Lung microvascular endothelial cell (primary cell): Measurements from ENCODE around the gene ADAT3. TPM values are rescaled to one million over a fixed set of nuclear protein-coding genes. Genes with fewer than 3 reads are reported as not detected.
A peak's percentile ranks its signal among the peaks of the same experiment; 100 is the strongest.

Source experiments
- DNase-seq, 2 donors: peaks; one replicate each; pipeline versions ENCODE4 v3.0.0 to v3.0.0-alpha.2; 2010; ENCODE audit warnings: low read depth in 2 of 2
- total RNA-seq: library from RNA; depleted of rRNA; stranded (reverse); fragments of >200 nt; gene quantifications from 2 replicates; pipeline ENCODE4 v1.2.1, GENCODE V29; 2014

The ADAT3 gene
- total RNA-seq, 1 donor from 2014 or later = 3.0 TPM

- no peak for DNase-seq
Measured at GRCh38 chr19:1912760-1913505, 7.7 kb downstream of the ADAT3 start.

GRCh38 chr19:1913781-1914577 lies 8.8 kb downstream of the ADAT3 start:
- DNase-seq = no peak

GRCh38 chr19:1914826-1915341 lies 9.7 kb downstream of the ADAT3 start:
- DNase-seq = no peak

GRCh38 chr19:1917146-1917545 lies 11.9 kb downstream of the ADAT3 start:
- DNase-seq = no peak

- no peak for DNase-seq
Measured at GRCh38 chr19:1917926-1918325, 12.7 kb downstream of the ADAT3 start.

- DNase-seq = no peak
Measured at GRCh38 chr19:1918975-1919374, 13.8 kb downstream of the ADAT3 start.

DNA sequence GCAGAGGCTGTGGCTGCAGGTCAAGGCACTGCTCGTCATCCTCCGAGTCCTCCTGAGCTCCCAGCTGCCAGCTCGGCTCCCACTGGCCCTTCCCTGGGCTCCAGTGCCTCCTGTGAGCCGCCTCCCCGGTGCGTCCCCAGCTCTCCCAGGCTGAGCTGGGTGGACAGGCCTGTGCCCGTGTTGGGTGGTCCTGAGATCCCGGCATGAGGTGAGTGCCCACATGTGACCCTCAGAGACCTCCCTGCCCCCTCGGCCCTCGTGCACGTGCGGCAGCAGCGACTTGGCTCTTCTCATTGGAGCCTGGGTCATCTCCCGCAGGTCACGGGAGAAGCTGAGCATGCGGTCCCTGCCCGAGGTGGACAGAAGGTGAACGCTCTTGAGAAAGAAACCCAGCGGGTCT lies 15.4 kb downstream of the ADAT3 start:
- no peak for DNase-seq

GRCh38 chr19:1921326-1921725 lies 16.1 kb downstream of the ADAT3 start:
- no peak for DNase-seq

GRCh38 chr19:1921825-1922224 lies 16.6 kb downstream of the ADAT3 start:
- DNase-seq = no peak

- no peak for DNase-seq
Measured at GRCh38 chr19:1922803-1923202, 17.6 kb downstream of the ADAT3 start.

- no peak for DNase-seq
Measured at GRCh38 chr19:1923319-1923718, 18.1 kb downstream of the ADAT3 start.

DNA sequence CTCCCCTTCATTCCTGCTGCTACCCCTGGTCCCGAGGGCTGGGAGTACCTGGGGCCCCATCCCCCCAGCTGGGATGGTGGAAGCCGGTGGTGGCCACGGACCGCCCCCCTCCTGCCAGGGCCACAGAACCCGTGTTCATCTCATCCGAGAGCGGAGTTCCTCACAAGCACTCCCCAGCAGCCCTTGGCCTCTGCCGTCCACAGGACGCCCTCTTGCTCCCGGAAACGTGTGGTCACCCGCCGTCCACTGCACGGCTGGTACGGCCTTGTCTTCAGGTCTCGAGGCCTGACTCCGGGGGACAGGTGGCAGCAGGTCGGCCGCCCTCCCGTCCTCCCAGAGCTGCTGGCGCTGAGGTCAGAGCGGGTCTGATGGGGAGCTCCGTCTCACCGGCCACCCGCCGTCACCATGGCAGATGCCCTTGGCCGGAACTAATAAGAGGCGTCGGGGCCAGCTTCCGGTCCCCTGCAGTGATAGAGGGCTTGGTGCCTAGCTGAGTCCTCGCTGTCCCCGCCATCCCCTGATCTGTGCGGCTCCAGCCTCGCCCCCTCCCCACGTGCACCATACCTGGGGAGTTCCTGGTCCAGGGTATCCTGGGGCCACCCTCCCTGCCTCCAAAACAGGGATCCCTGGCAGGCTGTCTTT lies 19.2 kb downstream of the ADAT3 start:
- no peak for DNase-seq

DNA sequence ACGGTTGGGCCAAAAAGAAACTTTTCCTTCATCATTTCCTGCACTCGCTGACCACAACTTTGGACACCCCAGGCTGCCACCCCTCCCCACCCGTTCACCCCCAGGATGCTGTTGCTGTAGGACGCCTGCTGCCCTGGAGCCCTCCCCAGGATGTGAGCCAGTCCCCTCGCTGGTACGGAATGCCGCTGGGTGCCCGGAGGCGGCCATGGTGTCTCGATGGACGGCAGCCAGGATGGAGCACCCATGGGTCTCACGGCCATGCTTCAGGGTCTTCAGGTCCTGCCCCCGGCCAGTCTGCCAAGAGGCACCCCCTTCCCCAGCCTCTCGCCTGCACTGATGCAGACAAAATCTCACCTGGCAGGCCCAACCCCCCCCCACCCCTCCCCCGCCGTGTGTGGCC lies 20.3 kb downstream of the ADAT3 start:
- no peak for DNase-seq

GRCh38 chr19:1929021-1929742 lies 24.0 kb downstream of the ADAT3 start:
- DNase-seq = peak; percentile 75 to 79

GRCh38 chr19:1931445-1931844 lies 26.2 kb downstream of the ADAT3 start:
- DNase-seq = no peak

GRCh38 chr19:1932395-1932794 lies 27.2 kb downstream of the ADAT3 start:
- no peak for DNase-seq

- no peak for DNase-seq
Measured at GRCh38 chr19:1933244-1933643, 28.0 kb downstream of the ADAT3 start.

- DNase-seq = no peak
Measured at GRCh38 chr19:1933942-1934341, 28.7 kb downstream of the ADAT3 start.

DNA sequence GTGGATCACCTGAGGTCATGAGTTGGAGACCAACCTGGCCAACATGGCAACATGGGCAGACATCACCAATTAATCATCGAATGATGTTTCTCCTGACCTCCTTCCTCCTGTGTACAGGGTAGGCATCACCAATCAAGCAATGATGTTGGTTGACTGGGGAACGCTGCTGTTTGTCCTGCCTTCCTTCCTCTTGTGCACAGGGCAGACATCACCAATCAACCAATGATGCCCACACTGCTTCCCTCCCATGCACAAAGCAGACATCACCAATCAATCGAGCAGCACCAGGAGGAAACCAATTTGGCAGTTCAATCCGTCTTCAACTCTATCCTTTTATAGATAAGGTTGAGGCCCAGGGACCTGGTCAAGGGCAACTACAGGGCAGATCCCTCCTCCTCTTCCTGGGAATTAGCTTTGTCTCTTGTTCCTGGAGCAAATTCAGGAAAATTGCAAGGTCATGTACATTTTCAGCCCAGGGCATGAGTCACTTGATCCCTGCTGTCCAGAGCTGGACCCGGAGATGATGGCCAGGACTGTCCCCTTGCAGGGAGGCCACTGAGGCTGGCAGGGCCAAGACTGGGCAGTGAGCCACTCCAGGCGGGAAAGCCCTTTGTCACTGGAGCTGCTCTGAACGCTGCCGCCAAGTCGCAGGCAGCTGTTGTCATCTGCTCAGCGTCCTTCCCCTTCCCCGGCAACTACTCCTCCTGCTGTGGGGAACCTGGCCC lies 30.4 kb downstream of the ADAT3 start:
- DNase-seq = peak; percentile 56 to 76

DNA sequence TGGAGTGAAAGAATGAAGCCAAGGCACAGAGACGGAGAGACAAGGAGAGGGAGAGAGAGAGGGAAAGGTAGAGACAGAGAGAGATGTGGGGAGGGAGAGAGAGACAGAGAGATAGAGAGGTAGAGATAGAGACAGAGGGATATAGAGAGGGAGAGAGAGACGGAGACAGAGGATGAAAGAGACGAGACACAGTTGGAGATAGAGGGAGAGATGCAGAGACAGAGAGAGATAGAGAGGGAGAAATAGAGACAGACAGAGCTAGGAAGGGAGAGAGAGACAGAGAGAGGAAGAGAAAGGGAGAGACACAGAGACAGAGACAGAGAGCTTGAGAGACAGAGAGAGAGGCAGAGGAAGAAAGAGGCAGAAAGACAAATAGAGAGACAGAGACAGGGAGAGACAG lies 31.2 kb downstream of the ADAT3 start:
- no peak for DNase-seq
